MM.1S (cell line): ENCODE data around the gene ZBTB7C.

ENCODE experiments used
- CTCF ChIP-seq: fragments of 300-600 bp; sonication (generic); IDR thresholded peaks from 2 replicates; pipeline ENCODE4 v1.5.1; 2016; ENCODE audit warnings: antibody characterized with exemption, low read length, mixed read lengths
- EZH2 ChIP-seq: fragments of 300-600 bp; sonication (generic); optimal IDR thresholded peaks from 2 replicates; pipeline ENCODE3; 2017; ENCODE audit warnings: low read depth, mild to moderate bottlenecking, antibody characterized with exemption, low read length, mixed read lengths
- EZH2phosphoT487 ChIP-seq: fragments of 300-600 bp; sonication (generic); IDR thresholded peaks from 2 replicates; pipeline ENCODE4 v1.6.1; 2018; ENCODE audit warnings: antibody characterized with exemption, low read length

- TF ChIP-seq CTCF: no peak
- no peak for TF ChIP-seq EZH2
- no peak for TF ChIP-seq EZH2phosphoT487
These were observed 297.6 kb downstream of the ZBTB7C start for GRCh38 chr18:48111587-48111986.
